Measurements from ENCODE around the gene CTTNBP2NL. TPM values are rescaled to one million over a fixed set of nuclear protein-coding genes. Genes with fewer than 3 reads are reported as not detected.

Gene CTTNBP2NL
- total and polyA plus RNA-seq, 2 experiments from 2014 or later, result 19.2 to 38.4 TPM

DNA sequence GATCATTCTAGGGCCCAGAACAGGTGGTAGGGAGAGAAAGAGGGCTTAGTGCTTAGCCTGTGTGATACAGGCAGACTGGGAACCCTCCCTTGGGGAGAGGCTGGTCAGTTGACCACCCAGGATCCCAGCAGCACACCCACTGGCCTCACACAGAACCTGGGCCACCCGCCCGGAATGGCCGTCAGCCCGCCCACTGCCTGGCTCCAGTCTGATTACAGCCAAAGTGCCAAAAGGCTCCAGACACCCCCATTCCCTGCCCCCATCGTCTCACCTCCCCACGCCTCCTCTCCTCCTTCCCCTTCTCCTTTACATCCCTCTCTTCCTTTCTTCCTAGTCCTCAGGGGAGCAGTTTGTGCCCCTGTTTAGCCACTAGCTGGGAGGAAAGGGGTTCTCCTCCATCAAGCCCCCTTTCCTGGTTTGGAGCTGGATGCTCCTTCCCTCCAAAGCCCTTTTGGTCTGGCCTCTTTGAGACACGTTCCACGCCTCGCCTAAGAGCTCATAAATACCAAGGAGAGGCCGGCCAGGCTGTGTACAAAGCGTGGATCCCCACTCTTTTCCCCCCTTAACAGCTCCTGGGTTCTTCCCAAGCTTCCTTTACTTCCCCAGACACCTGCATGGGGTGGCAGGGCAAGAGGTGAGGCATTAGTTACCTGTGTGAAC lies 108.1 kb downstream of the CTTNBP2NL start:
- peaks cover 16% of the 10 kb centered on the region; the same call in 1 of the 2 replicates for H3K4me1 ChIP-seq (ENCODE audit: insufficient read depth)
- DNase-seq, result no peak
- no peak overlapping the region for H2AFZ ChIP-seq
- no peak overlapping the region for H3K27ac ChIP-seq
- no peak overlapping the region for H3K4me3 ChIP-seq
- no peaks in the 10 kb centered on the region for H3K79me2 ChIP-seq (ENCODE audit: insufficient read depth)
- TF ChIP-seq EZH2phosphoT487 (IDR thresholded peaks at IDR 0.05; ENCODE audit: insufficient read depth, low read depth), result no peak
- no peak for TF ChIP-seq EZH2 (IDR thresholded peaks at IDR 0.05; ENCODE audit: insufficient read depth, poor library complexity, severe bottlenecking)
- no peak overlapping the region for H3K4me2 ChIP-seq (ENCODE audit: unreplicated experiment)
- no peak overlapping the region for H3K9ac ChIP-seq
- in situ Hi-C loops (cut with MboI), result no loop called here
- H3K27me3 ChIP-seq (replicated peaks; ENCODE audit: insufficient read depth), result no peaks in the 10 kb centered on the region
- no peaks in the 10 kb centered on the region for H3K36me3 ChIP-seq (ENCODE audit: low read depth)
- H3K9me3 ChIP-seq (ENCODE audit: low read depth), result no peaks in the 10 kb centered on the region
- H4K20me1 ChIP-seq (ENCODE audit: insufficient read depth), result no peaks in the 10 kb centered on the region
- no peaks in the 10 kb centered on the region for H3K9me2 ChIP-seq (ENCODE audit: insufficient read depth)
- peaks cover 7% of the 10 kb centered on the region; the same call in 1 of the 2 replicates for H3F3A ChIP-seq (ENCODE audit: insufficient read depth)
- 93 to 94% methylated on average over 9 to 11 of the region's 11 CpGs for WGBS, 2 experiments (ENCODE audit: low coverage in 1 of 2, low lambda C conversion rate in 2 of 2, missing lambda C conversion rate in 2 of 2)

GRCh38 chr1:112504661-112505399 lies 108.8 kb downstream of the CTTNBP2NL start:
- Histone ChIP-seq H3K27me3 (replicated peaks; ENCODE audit: insufficient read depth) (no peaks in the 10 kb centered on the region), H3K36me3 (ENCODE audit: low read depth) (no peaks in the 10 kb centered on the region), H3K27ac (no peak overlapping the region), H3K4me3 (no peak overlapping the region), H3K79me2 (ENCODE audit: insufficient read depth) (no peaks in the 10 kb centered on the region), H3F3A (ENCODE audit: insufficient read depth) (peaks cover 7% of the 10 kb centered on the region; the same call in 1 of the 2 replicates), H4K20me1 (ENCODE audit: insufficient read depth) (no peaks in the 10 kb centered on the region), H2AFZ (no peak overlapping the region), H3K9ac (no peak overlapping the region), H3K9me3 (ENCODE audit: low read depth) (no peaks in the 10 kb centered on the region), H3K4me1 (ENCODE audit: insufficient read depth) (peaks cover 16% of the 10 kb centered on the region; the same call in 1 of the 2 replicates), H3K9me2 (ENCODE audit: insufficient read depth) (no peaks in the 10 kb centered on the region), H3K4me2 (ENCODE audit: unreplicated experiment) (no peak overlapping the region)
- TF ChIP-seq EZH2 (IDR thresholded peaks at IDR 0.05; ENCODE audit: insufficient read depth, poor library complexity, severe bottlenecking), result no peak
- no peak for TF ChIP-seq EZH2phosphoT487 (IDR thresholded peaks at IDR 0.05; ENCODE audit: insufficient read depth, low read depth)
- WGBS, 2 experiments (ENCODE audit: low coverage in 1 of 2, low lambda C conversion rate in 2 of 2, missing lambda C conversion rate in 2 of 2), result 79 to 84% methylated on average over 6 of the region's 6 CpGs
- in situ Hi-C loops (cut with MboI), result no loop called here
- DNase-seq, result no peak

- no peaks in the 10 kb centered on the region for H3K9me3 ChIP-seq (ENCODE audit: low read depth)
- no peak overlapping the region for H3K4me2 ChIP-seq (ENCODE audit: unreplicated experiment)
- peaks cover 7% of the 10 kb centered on the region; the same call in 1 of the 2 replicates for H3F3A ChIP-seq (ENCODE audit: insufficient read depth)
- in situ Hi-C loops (cut with MboI), result no loop called here
- no peak for TF ChIP-seq EZH2phosphoT487 (IDR thresholded peaks at IDR 0.05; ENCODE audit: insufficient read depth, low read depth)
- TF ChIP-seq EZH2 (IDR thresholded peaks at IDR 0.05; ENCODE audit: insufficient read depth, poor library complexity, severe bottlenecking), result no peak
- H3K27ac ChIP-seq, result no peak overlapping the region
- no peak overlapping the region for H3K4me3 ChIP-seq
- H3K9me2 ChIP-seq (ENCODE audit: insufficient read depth), result no peaks in the 10 kb centered on the region
- no peak for DNase-seq
- no peaks in the 10 kb centered on the region for H3K27me3 ChIP-seq (replicated peaks; ENCODE audit: insufficient read depth)
- no peaks in the 10 kb centered on the region for H3K36me3 ChIP-seq (ENCODE audit: low read depth)
- 93% methylated on average over 1 of the region's 1 CpG for WGBS, 2 experiments (ENCODE audit: low coverage in 1 of 2, low lambda C conversion rate in 2 of 2, missing lambda C conversion rate in 2 of 2)
- no peaks in the 10 kb centered on the region for H3K79me2 ChIP-seq (ENCODE audit: insufficient read depth)
- no peak overlapping the region for H2AFZ ChIP-seq
- no peaks in the 10 kb centered on the region for H4K20me1 ChIP-seq (ENCODE audit: insufficient read depth)
- H3K4me1 ChIP-seq (ENCODE audit: insufficient read depth), result peaks cover 16% of the 10 kb centered on the region; the same call in 1 of the 2 replicates
- no peak overlapping the region for H3K9ac ChIP-seq
Observed at GRCh38 chr1:112505400-112505785, 109.4 kb downstream of the CTTNBP2NL start.

DNA sequence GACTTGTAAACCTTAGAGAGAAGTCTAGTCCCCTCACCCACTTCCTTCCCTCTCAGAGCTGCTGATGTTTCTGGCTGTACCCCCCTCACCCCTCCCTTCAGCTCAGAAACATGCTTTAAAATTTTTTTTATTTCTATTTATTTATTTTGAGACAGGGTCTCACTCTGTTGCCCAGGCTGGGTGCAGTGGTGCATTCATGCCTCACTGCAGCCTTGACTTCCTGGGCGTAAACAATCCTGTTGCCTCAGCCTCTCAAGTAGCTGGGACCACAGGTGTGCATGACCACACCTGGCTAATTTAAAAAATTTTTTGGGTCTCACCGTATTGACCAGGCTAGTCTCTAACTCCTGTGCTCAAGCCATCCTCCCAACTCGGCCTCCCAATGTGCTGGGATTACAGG lies 109.9 kb downstream of the CTTNBP2NL start:
- WGBS, 2 experiments (ENCODE audit: low coverage in 1 of 2, low lambda C conversion rate in 2 of 2, missing lambda C conversion rate in 2 of 2), result 82 to 84% methylated on average over 3 of the region's 3 CpGs
- Histone ChIP-seq H2AFZ (no peak overlapping the region), H3K9ac (no peak overlapping the region), H3K27me3 (replicated peaks; ENCODE audit: insufficient read depth) (no peaks in the 10 kb centered on the region), H3K9me2 (ENCODE audit: insufficient read depth) (no peaks in the 10 kb centered on the region), H3K4me1 (ENCODE audit: insufficient read depth) (peaks cover 16% of the 10 kb centered on the region; the same call in 1 of the 2 replicates), H3K36me3 (ENCODE audit: low read depth) (no peaks in the 10 kb centered on the region), H3K27ac (no peak overlapping the region), H3K9me3 (ENCODE audit: low read depth) (no peaks in the 10 kb centered on the region), H4K20me1 (ENCODE audit: insufficient read depth) (no peaks in the 10 kb centered on the region), H3K79me2 (ENCODE audit: insufficient read depth) (no peaks in the 10 kb centered on the region), H3K4me2 (ENCODE audit: unreplicated experiment) (no peak overlapping the region), H3K4me3 (no peak overlapping the region), H3F3A (ENCODE audit: insufficient read depth) (peaks cover 7% of the 10 kb centered on the region; the same call in 1 of the 2 replicates)
- TF ChIP-seq EZH2phosphoT487 (IDR thresholded peaks at IDR 0.05; ENCODE audit: insufficient read depth, low read depth) (no peak), EZH2 (IDR thresholded peaks at IDR 0.05; ENCODE audit: insufficient read depth, poor library complexity, severe bottlenecking) (no peak)
- in situ Hi-C loops (cut with MboI), result no loop called here
- no peak for DNase-seq

Measured in GM23248 (cell line).